ENCODE measurements around the gene SERPINB5.

DNA sequence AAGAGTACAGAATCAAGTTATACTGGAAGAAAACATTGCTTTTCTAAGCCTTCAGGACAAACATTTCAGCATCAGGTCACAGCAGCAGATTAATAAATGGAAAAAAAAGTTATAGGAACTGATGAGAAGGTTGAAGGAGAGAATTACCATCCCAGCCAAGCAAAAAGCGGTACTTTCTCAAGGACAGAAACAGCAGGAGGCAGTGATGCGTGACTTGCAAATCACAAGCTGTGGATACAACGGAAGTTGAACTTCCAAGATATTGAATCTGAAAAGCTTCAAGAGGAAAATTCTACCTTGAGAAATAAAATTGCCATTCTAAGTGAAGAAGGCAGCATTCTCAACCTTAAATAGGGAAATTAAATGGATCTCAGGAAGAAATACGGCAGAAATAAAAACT, 46.9 kb downstream of the SERPINB5 start:
- TF ChIP-seq, protein P1, sequence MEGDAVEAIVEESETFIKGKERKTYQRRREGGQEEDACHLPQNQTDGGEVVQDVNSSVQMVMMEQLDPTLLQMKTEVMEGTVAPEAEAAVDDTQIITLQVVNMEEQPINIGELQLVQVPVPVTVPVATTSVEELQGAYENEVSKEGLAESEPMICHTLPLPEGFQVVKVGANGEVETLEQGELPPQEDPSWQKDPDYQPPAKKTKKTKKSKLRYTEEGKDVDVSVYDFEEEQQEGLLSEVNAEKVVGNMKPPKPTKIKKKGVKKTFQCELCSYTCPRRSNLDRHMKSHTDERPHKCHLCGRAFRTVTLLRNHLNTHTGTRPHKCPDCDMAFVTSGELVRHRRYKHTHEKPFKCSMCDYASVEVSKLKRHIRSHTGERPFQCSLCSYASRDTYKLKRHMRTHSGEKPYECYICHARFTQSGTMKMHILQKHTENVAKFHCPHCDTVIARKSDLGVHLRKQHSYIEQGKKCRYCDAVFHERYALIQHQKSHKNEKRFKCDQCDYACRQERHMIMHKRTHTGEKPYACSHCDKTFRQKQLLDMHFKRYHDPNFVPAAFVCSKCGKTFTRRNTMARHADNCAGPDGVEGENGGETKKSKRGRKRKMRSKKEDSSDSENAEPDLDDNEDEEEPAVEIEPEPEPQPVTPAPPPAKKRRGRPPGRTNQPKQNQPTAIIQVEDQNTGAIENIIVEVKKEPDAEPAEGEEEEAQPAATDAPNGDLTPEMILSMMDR (IDR thresholded peaks at IDR 0.05): no peak
- no peak for TF ChIP-seq POLR2A (IDR thresholded peaks at IDR 0.05)
